GM18517 (cell line): ENCODE measurements around the gene RESF1.

ENCODE experiments used
- ATAC-seq: cut with Tn5 transposase; IDR thresholded peaks from one replicate; pipeline ENCODE4 v1.9.1; 2021; ENCODE audit warnings: mild to moderate bottlenecking, moderate library complexity; ENCODE audit not compliant: unreplicated experiment

The RESF1 gene

DNA sequence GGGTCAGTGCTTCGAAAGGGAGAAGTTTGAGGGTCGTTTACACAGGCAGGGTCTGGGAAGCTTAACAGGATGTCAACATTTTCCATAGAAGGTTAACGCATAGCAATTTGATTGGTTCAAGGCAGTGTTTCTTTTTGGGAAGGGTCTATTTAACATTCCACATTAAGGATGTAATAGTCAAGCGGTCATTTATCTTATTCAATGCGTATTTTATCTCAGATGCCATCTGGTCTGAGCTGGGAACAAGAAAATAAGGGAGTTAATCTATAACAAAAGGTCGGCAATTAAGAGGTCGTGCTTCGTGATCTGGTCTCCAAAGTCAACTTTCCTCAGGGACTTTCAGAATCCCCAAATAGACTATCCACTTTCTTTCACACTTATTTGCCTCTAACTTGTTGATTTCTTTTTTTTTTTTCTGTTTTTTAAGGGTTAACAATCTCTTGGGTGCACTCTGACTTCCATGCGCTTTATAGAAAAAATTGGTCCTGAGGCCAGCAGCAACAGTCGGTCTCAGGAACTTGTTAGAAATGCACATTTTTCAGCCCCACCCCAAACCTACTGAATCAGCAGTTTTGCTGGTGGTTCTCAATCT lies 550 bp upstream of the RESF1 start:
- no peak for ATAC-seq

DNA sequence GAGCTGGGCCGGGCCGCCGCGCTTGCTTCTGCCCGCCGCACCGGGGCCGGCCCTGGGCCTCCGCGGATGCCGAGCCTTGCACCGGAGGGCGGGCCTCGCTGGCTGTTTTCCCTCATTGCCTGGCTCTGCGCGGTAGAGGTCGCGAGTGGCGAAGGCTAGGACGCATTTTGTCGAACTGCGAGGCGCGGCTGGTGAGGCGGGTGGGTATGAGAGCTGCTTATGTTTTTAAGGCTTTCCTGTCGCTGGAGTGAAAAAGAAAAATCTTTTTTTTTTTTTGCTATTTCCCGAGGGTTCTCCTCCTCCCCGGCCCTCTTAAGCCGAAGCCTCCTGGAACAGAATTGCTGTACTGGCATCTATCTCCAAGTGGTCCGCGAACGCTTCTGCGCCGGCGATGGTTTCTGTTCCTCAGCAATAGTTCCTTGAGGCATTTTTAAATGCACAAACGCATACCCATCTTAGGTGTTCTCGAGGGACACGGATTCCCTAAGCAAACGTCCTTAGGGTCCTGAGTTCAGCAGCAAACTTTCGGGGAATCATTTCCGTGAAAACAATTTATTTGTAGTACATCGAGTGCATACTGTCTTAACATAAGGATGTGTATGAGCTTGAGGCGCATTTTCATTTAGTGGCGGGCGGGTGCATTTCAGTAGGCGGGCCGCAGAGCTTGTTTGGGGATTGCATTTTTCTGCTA lies 631 bp downstream of the RESF1 start:
- ATAC-seq = peak; percentile 44

DNA sequence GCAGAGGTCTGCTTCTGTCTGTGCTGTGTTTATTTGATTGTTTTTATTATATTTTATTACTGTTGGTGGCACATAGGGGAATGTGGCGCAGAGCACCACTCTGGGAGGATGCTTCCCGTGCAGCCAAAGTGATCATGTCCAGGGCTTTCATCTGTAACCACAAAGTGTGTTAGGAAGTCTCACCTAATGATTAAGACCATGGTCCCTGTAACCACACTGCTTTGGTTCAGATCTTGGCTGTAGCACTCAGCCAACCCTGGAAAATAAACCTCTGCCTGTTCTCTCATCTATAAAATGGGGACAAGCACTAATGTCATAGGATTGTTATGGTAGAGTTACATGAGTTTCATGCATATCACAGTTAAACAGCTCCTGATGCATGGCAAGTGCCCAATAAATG lies 1.9 kb downstream of the RESF1 start:
- ATAC-seq = no peak

DNA sequence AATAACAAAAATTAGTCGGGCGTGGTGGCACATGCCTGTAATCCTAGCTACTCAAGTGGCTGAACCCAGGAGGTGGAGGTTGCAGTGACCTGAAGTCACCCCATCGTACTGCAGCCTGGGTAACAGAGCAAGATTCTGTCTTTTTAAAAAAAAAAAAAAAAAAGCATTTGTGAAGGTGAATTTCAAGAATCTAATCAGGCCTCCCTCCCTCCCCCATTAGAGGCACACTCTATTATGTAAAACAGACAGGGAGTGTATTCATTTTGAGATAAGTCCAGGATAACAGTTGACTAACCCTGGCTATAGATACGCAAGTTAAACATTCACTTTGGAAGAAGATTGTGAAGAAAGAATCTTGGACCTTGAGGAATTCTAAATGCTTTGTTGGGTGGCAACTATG lies 2.9 kb downstream of the RESF1 start:
- no peak for ATAC-seq

DNA sequence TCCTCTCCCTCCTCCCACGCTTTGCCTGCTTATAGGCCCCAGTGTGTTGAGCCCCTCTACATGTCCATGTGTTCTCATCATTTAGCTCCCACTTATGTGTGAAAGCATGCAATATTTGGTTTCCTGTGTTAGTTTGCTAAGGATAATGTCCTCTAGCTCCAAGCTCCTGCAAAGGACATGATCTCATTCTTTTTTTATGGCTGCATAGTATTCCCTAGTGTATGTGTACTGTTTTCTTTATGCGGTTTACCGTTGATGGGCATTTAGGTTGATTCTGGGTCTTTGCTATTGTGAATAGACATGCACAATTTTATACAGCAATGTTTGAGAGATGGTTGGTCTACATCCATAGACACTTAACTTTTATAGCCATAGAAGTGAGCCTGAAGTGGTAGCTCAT lies 5.1 kb downstream of the RESF1 start:
- ATAC-seq = no peak

DNA sequence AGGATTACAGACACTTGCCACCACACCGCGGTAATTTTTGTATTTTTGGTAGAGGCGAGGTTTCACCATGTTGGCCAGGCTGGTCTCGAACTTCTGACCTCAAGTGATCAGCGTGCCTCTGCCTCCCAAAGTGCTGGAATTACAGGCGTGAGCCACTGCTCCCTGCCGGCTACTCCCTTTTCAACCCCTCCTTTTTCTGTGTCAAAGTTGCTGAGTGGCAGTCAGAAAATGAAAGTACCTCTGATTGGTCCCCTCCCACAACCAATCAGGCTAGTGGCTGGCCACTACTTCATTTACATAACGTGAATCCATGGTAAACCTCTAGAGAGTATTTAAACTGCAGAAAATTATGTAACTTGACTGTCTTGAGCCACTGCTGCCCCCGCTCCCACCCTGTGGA lies 5.9 kb downstream of the RESF1 start:
- ATAC-seq = no peak

DNA sequence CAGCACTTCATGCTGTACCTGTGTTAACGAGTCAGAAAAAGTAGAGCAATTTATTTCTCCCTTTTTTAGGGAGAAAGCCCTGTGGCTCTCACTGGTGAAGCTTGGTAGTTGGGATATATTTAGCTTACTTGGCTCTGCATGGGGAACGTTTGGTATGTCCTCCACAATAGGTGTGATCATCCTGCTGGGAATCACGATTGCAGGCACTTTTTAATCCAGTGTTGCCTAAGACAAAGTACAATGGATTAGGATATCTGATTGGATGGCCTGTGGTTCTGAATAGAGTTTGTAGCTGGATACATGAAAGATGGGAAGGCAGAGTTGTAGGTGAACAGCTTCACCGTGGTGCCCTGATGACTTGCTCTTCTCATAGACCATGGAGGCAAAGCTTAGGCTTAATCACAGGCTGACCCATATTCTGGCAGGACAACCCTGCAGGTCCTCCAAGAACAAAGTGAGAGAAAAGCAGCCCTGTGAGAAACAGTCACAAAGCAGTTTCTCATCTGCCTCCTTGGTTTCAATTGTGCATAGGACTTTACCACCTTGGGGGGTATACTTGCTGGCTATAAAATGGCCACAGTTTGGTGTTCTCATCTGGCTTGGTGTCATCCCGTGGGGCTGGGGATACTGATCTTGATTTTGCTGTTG lies 7.5 kb downstream of the RESF1 start:
- no peak for ATAC-seq

DNA sequence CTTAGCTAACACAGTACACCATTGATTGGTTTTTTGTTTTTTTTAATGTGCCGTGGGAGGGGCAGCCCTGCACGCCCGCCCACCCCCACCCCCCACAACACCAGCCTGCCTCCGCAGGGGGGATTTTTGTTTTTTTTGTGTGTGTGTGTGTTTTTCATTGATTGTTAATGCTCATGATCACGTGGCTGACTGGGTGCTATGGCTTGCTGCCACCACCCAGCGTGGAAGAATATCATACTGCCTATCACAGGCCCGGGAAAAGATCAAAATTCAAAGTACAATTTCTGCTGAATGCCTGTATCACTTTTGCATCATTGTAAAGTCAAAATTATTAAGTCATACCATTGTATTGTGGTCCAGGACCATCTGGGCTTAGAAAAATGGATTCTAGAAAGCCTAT lies 8.3 kb downstream of the RESF1 start:
- ATAC-seq = no peak

DNA sequence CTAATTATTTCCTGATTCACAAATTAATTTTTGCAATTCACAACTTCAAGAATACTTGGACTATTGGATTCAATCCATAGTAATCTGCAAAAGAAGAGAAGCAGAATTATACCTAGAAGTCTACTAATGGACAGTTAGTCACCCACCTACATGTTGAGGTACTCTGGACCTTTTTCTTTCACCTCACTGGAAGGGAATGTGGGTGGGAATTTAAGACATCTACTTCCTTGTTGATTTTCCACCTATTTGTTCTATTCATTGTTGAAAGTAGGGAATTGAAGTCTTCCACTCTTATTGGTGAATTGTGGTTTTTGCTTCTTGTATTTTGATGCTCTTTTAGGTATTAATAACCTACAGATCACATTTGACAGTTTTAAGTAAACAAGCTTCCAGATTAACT lies 11.0 kb downstream of the RESF1 start:
- no peak for ATAC-seq

DNA sequence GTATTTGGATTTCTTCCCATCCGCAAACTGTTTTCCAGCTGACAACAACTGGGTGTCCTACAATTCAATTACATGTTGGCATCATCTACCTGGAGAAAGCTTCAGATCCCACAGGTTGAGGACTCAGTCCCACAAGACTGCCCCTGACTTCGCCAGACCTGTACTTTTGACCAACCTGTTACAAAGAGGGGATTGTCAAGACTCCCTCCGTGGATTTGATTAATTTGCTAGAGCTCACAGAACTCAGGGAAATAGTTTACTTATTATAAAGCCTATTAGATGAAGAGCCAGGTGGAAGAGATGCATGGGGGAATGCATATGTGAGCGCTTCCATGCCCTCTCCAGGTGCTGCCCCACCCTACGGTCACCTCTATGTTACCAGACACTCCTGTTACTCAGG lies 14.6 kb downstream of the RESF1 start:
- no peak for ATAC-seq

DNA sequence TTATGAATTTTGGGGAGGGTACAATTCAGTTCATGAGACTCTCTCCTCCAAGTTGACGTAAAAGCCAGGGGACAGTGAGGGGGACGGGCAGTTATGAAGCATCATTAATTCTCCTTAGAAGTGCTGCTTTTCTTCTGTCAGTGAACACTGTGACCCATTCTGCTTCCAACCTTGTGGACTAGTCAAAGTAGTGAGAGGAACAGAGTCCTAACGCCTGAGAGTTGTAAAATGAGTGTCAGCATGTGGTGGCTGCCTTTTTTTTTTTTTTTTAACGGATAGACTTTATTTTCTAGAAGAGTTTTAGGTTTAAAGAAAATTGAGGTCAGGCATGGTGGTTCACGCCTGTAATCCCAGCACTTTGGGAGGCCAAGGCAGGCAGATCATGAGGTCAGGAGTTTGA lies 15.5 kb downstream of the RESF1 start:
- ATAC-seq = no peak

DNA sequence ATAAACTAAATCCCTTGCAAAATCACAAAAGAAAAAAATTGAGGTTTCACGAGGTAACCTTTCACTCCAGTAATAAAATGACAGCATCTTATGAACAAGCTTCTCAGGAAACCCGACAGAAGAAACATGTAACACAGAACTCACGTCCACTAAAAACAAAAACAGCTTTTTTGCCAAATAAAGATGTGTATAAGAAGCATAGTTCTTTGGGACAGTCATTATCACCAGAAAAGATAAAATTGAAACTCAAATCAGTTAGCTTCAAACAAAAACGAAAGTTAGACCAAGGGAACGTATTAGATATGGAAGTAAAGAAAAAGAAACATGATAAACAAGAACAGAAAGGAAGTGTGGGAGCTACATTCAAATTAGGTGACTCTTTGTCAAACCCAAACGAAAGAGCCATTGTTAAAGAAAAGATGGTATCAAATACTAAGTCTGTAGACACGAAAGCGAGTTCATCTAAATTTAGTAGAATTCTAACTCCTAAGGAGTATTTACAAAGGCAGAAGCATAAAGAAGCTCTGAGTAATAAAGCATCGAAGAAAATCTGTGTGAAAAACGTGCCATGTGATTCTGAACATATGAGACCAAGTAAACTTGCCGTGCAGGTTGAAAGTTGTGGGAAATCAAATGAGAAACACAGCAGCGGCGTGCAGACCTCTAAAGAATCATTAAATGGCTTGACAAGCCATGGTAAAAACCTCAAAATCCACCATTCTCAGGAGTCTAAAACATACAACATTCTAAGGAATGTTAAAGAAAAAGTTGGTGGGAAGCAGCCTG lies 25.8 kb downstream of the RESF1 start:
- no peak for ATAC-seq

DNA sequence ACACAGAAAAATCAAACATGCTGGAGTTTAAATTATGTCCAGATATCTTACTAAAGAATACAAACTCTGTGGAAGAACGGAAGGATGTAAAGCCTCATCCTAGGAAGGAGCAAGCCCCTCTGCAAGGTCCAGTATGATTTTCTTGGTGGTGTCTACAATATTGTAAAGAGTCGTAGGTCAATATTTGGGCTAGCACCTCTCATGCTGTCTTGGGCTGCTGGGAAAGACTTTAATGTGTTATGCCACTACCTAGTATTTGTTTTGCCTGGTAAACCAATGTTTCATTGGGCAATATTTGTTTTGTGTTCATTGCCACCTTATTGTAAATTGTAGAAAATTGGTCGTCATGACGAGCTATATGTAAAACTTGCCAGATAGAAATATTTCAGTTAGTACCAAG lies 26.6 kb downstream of the RESF1 start:
- ATAC-seq = no peak

DNA sequence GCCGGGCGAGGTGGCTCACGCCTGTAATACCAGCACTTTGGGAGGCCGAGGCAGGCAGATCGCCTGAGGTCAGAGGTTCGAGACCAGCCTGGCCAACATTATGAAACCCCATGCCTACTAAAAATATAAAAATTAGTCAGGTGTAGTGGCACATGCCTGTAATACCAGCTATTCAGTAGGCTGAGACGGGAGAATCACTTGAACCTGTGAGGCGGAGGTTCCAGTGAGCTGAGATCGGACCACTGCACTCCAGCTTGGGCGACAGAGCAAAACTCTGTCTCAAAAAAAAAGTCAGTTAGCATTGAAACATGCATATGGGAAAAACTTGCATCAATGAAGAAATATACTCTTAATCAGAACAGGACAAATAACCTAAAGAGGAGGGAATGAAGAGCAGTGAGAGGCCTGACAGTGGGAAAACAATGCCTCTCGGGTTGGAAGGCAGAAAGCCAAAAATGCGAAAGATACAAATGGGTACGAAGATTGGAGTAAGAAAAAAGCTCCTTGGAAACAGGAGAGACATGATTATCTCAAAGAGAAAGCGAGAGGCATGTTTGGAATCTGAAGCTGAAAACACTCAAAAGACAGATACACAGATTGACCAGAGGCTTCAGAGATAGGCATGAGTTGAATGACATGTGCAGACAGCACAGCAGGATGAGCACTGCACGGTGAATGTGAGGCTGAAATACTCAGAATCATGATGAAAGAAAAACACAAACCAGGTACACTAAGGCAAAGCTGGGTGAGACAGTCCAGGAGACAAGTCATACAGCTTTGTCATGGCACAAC lies 30.6 kb downstream of the RESF1 start:
- ATAC-seq = no peak

DNA sequence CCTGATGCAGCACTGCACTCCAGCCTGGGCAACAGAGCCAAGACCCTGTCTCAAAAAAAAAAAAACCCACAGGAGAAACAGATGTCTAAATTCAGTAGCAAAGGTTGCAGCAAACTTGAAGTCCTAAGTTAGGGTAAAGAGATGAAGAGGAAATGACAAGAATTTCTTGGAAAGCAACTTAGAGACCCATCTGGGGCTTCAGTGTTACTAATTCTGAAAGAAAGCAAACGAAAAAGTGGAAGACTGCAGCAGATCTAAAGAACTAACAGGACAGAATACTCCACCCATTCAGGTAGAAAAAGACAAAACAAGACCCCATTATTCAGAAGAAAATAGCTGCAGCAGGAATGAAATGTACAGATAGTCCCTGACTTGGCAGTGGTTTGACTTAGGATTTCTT lies 31.9 kb downstream of the RESF1 start:
- no peak for ATAC-seq

DNA sequence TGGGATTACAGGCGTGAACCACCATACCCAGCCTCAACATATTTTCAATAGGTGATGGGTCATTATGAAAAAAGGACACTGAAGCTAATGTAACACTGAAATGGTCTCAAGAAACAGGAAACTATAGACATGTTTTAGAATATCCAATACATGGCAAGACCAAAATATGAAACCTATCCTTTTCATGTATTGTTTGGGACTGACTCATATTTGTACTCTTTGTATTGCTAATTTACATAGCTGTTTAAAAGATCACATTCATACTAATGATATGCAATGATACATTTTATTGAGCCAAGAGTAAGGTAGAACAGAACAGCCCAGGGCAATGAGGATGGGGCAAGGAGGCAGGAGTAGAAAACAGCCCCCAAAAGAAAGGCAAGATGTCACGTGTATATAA lies 32.6 kb downstream of the RESF1 start:
- ATAC-seq = no peak

DNA sequence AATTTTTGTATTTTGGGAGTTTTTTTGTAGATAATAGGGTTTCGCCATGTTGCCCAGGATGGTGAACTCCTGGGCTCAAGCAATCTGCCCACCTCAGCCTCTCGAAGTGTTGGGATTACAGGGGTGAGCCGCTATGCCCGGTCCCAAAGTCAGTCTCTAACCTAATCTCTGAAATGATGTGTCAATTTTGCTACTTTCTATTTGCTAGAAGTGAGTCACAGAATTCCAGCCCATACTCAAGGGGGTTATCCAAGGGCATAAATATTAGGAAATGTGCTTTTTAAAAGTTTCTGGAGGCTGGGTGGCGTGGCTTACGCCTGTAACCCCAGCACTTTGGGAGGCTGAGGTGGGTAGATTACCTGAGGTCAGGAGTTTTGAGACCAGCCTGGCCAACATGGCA lies 40.5 kb downstream of the RESF1 start:
- ATAC-seq = no peak

DNA sequence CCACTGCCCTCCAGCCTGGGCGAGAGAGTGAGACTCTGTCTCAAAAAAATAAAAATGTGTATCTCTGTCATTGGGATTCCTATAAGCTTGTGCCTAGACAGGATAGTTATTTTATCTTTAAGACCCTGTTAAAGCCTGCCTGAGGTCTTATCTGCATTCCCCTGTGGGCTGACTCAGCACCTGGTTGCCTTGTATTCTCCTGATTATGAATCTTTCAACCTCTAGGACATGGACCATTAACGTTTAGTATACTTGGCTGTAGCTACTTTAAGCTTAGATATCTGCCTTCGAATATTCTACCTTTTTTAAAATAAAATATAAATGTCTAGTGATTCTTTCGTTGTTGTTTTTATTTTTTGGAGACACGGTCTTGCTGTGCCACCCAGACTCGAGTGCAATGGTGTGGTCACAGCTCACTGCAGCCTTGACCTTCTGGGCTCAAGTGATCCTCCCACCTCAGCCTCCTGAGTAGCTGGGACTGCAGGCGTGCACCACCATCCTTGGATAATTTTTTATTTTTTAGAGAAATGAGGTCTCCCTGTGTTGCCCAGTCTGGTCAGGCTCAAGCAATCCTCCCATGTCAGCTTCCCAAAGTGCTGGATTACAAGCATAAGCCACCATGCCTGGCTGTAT lies 41.3 kb downstream of the RESF1 start:
- no peak for ATAC-seq

DNA sequence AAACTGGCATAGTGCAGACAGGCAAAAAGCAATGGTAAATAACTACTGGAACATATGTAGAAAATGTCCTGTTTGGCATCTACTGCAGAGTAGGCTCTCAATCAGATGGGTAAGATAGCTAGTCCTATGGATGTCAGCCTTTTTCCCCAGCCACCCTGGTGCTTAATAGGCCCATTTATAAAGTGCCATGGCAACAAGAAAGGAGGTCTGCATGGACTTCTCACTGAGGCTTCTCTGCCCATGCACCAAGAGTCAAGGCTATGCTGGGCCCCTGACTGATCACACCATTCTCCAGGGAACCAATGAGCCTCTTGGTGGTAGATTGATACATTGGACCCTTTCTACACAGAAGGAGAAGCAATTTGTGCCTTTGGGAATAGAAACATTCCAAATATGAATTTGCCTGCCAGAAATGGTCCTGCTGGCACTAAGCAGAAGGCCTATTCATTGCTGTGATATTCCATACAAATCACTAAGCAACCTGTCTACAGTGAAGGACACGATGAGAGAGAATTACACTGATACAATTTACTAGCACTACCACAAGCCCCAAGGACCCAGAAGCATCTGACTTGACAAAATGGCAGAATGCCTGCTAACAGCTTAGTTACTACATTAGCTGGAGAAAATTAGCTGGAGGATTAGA lies 43.8 kb downstream of the RESF1 start:
- no peak for ATAC-seq

DNA sequence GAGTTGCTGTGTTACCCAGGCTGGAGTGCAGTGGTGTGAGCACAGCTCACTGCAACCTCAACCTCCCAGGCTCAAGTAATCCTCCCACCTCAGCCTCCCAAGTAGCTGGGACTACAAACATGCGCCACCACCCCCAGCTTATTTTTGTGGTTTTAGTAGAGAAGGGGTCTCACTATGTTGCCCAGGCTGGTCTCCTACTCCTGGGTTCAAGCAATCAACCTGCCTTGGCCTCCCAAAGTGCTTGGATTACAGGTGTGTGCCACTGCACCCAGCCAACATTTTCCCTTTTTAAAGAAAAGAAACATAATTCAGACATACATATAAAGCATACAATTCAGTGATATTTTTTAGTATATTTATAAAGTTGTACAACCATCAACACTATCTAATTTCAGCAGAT lies 44.4 kb downstream of the RESF1 start:
- ATAC-seq = no peak
